Measurements from ENCODE around the gene LMBR1.

The LMBR1 gene

GRCh38 chr7:156682928-156683327, 210.1 kb downstream of the LMBR1 start:
- no peak for DNase-seq

- DNase-seq: no peak
Measured at GRCh38 chr7:156680281-156680680, 212.7 kb downstream of the LMBR1 start.

- DNase-seq: no peak
Measured at GRCh38 chr7:156677374-156678054, 215.5 kb downstream of the LMBR1 start.

GRCh38 chr7:156676263-156676662, 216.7 kb downstream of the LMBR1 start:
- DNase-seq: no peak

- DNase-seq: no peak
Measured at GRCh38 chr7:156675721-156676120, 217.3 kb downstream of the LMBR1 start.

GRCh38 chr7:156673902-156674301, 219.1 kb downstream of the LMBR1 start:
- DNase-seq: no peak

GRCh38 chr7:156673454-156673853, 219.5 kb downstream of the LMBR1 start:
- no peak for DNase-seq

- no peak for DNase-seq
Measured at GRCh38 chr7:156669035-156669828, 223.8 kb downstream of the LMBR1 start.

- no peak for DNase-seq
Measured at GRCh38 chr7:156668130-156668741, 224.7 kb downstream of the LMBR1 start.

GRCh38 chr7:156667110-156667426, 225.9 kb downstream of the LMBR1 start:
- DNase-seq: no peak

- DNase-seq: no peak
Measured at GRCh38 chr7:156666368-156667109, 226.4 kb downstream of the LMBR1 start.

- no peak for DNase-seq
Measured at GRCh38 chr7:156665101-156665500, 227.9 kb downstream of the LMBR1 start.

- no peak for DNase-seq
Measured at GRCh38 chr7:156662277-156662676, 230.7 kb downstream of the LMBR1 start.

- no peak for DNase-seq
Measured at GRCh38 chr7:156661637-156662036, 231.3 kb downstream of the LMBR1 start.

GRCh38 chr7:156659961-156660360, 233.0 kb downstream of the LMBR1 start:
- DNase-seq: no peak

GRCh38 chr7:156659203-156659602, 233.8 kb downstream of the LMBR1 start:
- DNase-seq: no peak

- no peak for DNase-seq
Measured at GRCh38 chr7:156657681-156658080, 235.3 kb downstream of the LMBR1 start.

GRCh38 chr7:156656598-156656997, 236.4 kb downstream of the LMBR1 start:
- DNase-seq: no peak

GRCh38 chr7:156655983-156656382, 237.0 kb downstream of the LMBR1 start:
- no peak for DNase-seq

GRCh38 chr7:156655251-156655650, 237.7 kb downstream of the LMBR1 start:
- DNase-seq: no peak

- DNase-seq: no peak
Measured at GRCh38 chr7:156654511-156655234, 238.3 kb downstream of the LMBR1 start.

GRCh38 chr7:156652886-156653568, 240.0 kb downstream of the LMBR1 start:
- DNase-seq: no peak

Measured in activated naive CD4-positive, alpha-beta T cell treated with Interleukin-2 at 50 U/mL for 16 hours (primary cell).